PC-3 (cell line): ENCODE results near the gene KCNT1. TPM values are rescaled to one million over a fixed set of nuclear protein-coding genes. Genes with fewer than 3 reads are reported as not detected.

ENCODE experiments used
- ATAC-seq: fragments of 200-7000 bp; cut with Tn5 transposase; 2 replicates; pipeline ENCODE4 v1.9.1; 2020; ENCODE audit warnings: mild to moderate bottlenecking, moderate library complexity
- BruUV-seq: library from RNA; stranded (reverse); fragments of 400-500 nt; replicated peaks from 2 replicates; lab custom pipeline; 2021; lab: Mats Ljungman, UMichigan
- CTCF ChIA-PET: fragments of 300-600 bp; sonication (Branson Sonifier 250); formaldehyde crosslinking; loops from one replicate; lab custom pipeline; 2022; ENCODE audit warnings: antibody characterized with exemption; lab: Charles Lee
- POLR2A ChIA-PET: fragments of 300-600 bp; sonication (Branson Sonifier 250); formaldehyde crosslinking; loops from one replicate; lab custom pipeline; 2022; ENCODE audit warnings: antibody characterized with exemption; ENCODE audit not compliant: unreplicated experiment; lab: Charles Lee
- DNase-seq: peaks from one replicate; pipeline ENCODE4 v3.0.0-alpha.2; 2015
- H2AFZ ChIP-seq: fragments of 300-600 bp; sonication (generic); 2 replicates; pipeline ENCODE4 v1.6.0; 2016; ENCODE audit warnings: antibody characterized with exemption, low read length
- H3F3A ChIP-seq: fragments of 300-600 bp; sonication (generic); one replicate; pipeline ENCODE4 v1.6.0; 2017; ENCODE audit warnings: antibody characterized with exemption, low read length, control low read depth, mild to moderate bottlenecking; ENCODE audit not compliant: unreplicated experiment
- H3K27ac ChIP-seq: fragments of 300-600 bp; sonication (generic); 2 replicates; pipeline ENCODE4 v1.5.1; 2016; ENCODE audit warnings: mild to moderate bottlenecking, low read length
- H3K27me3 ChIP-seq: fragments of 300-600 bp; sonication (generic); 2 replicates; pipeline ENCODE4 v1.6.1; 2016; ENCODE audit warnings: low read length, mixed read lengths
- H3K36me3 ChIP-seq: fragments of 300-600 bp; sonication (generic); 2 replicates; pipeline ENCODE4 v1.6.1; 2016; ENCODE audit warnings: low read depth, mixed run types, low read length, mixed read lengths
- H3K4me1 ChIP-seq: fragments of 300-600 bp; sonication (generic); 2 replicates; pipeline ENCODE4 v1.5.1; 2016; ENCODE audit warnings: low read length; ENCODE audit not compliant: insufficient read depth
- H3K4me2 ChIP-seq: fragments of 300-600 bp; sonication (generic); 2 replicates; pipeline ENCODE4 v1.6.0; 2016; ENCODE audit warnings: low read length
- H3K4me3 ChIP-seq: fragments of 300-600 bp; sonication (generic); 2 replicates; pipeline ENCODE4 v1.5.1; 2016; ENCODE audit warnings: mild to moderate bottlenecking, low read length, mixed read lengths
- H3K79me2 ChIP-seq: fragments of 300-600 bp; sonication (generic); 2 replicates; pipeline ENCODE4 v1.6.1; 2017; ENCODE audit warnings: low read length, mixed read lengths
- H3K9ac ChIP-seq: fragments of 300-600 bp; sonication (generic); 2 replicates; pipeline ENCODE4 v1.6.0; 2016; ENCODE audit warnings: mild to moderate bottlenecking, low read length
- H3K9me2 ChIP-seq: fragments of 300-600 bp; sonication (generic); replicated peaks from 2 replicates; pipeline ENCODE4 v1.6.1; 2016; ENCODE audit warnings: mixed run types, low read length, mixed read lengths
- H3K9me3 ChIP-seq: fragments of 300-600 bp; sonication (generic); 2 replicates; pipeline ENCODE4 v1.6.1; 2016; ENCODE audit warnings: low read length, mixed read lengths
- H4K20me1 ChIP-seq: fragments of 300-600 bp; sonication (generic); 2 replicates; pipeline ENCODE4 v1.6.1; 2016; ENCODE audit warnings: low read length, mixed read lengths
- CTCF ChIP-seq: fragments of 300-600 bp; sonication (generic); conservative IDR thresholded peaks from 2 replicates; pipeline ENCODE4 v1.5.1; 2017; ENCODE audit warnings: antibody characterized with exemption, low read depth, mild to moderate bottlenecking, low read length
- EZH2 ChIP-seq: fragments of 300-600 bp; sonication (generic); IDR thresholded peaks from one replicate; pipeline ENCODE4 v1.6.1; 2017; ENCODE audit warnings: antibody characterized with exemption, mild to moderate bottlenecking, low read length; ENCODE audit not compliant: unreplicated experiment
- EZH2phosphoT487 ChIP-seq: fragments of 300-600 bp; sonication (generic); IDR thresholded peaks from 2 replicates; pipeline ENCODE4 v1.6.1; 2018; ENCODE audit warnings: mild to moderate bottlenecking, antibody characterized with exemption, low read length, borderline replicate concordance
- intact Hi-C: fragments of 100-400 bp; cut with micrococcal nuclease; formaldehyde crosslinking; loops from 2 replicates; pipeline ENCODE4 v1.9.0; 2023
- total RNA-seq: library from RNA; depleted of rRNA; stranded (reverse); fragments of >200 nt; gene quantifications from 2 replicates; pipeline ENCODE4 v1.2.3, GENCODE V29; 2014

Gene KCNT1
- total RNA-seq, 1 experiment from 2014 or later, result not detected

GRCh38 chr9:135678236-135679017 is 23.6 kb upstream of the KCNT1 start:
- no peaks in the 10 kb centered on the region for H3F3A ChIP-seq
- ATAC-seq, result no peak
- no peak overlapping the region for H3K4me3 ChIP-seq
- H2AFZ ChIP-seq, result no peak overlapping the region
- no peak overlapping the region for H3K27ac ChIP-seq
- TF ChIP-seq EZH2 (no peak), CTCF (no peak), EZH2phosphoT487 (no peak)
- H4K20me1 ChIP-seq, result no peaks in the 10 kb centered on the region
- no peak overlapping the region for H3K4me2 ChIP-seq
- ChIA-PET POLR2A (no interaction called here), CTCF (no interaction called here)
- no peak overlapping the region for H3K9ac ChIP-seq
- intact Hi-C loops, result no loop called here
- no peaks in the 10 kb centered on the region for H3K9me3 ChIP-seq
- peaks cover 6% of the 10 kb centered on the region for H3K27me3 ChIP-seq
- no peaks in the 10 kb centered on the region for H3K4me1 ChIP-seq
- BruUV-seq, result no TSS peak
- DNase-seq, result no peak
- H3K36me3 ChIP-seq, result no peaks in the 10 kb centered on the region
- H3K9me2 ChIP-seq, result no peaks in the 10 kb centered on the region
- no peaks in the 10 kb centered on the region for H3K79me2 ChIP-seq

- ChIA-PET CTCF (no interaction called here), POLR2A (no interaction called here)
- Histone ChIP-seq H3K27ac (no peak overlapping the region), H3K4me2 (no peak overlapping the region), H2AFZ (no peak overlapping the region), H3K9me3 (no peaks in the 10 kb centered on the region), H3K4me1 (no peaks in the 10 kb centered on the region), H3K27me3 (no peaks in the 10 kb centered on the region), H3K79me2 (no peaks in the 10 kb centered on the region), H3K36me3 (no peaks in the 10 kb centered on the region), H4K20me1 (no peaks in the 10 kb centered on the region), H3F3A (no peaks in the 10 kb centered on the region), H3K9ac (no peak overlapping the region), H3K4me3 (no peak overlapping the region), H3K9me2 (no peaks in the 10 kb centered on the region)
- no peak for TF ChIP-seq EZH2
- no peak for TF ChIP-seq CTCF
- TF ChIP-seq EZH2phosphoT487, result no peak
- intact Hi-C loops, result no loop called here
- BruUV-seq, result no TSS peak
- no peak for ATAC-seq
- no peak for DNase-seq
Measured at GRCh38 chr9:135680056-135680455, 21.9 kb upstream of the KCNT1 start.

GRCh38 chr9:135681161-135681560 is 20.8 kb upstream of the KCNT1 start:
- H3K27me3 ChIP-seq, result no peaks in the 10 kb centered on the region
- H3K9me2 ChIP-seq, result no peaks in the 10 kb centered on the region
- H3K9ac ChIP-seq, result no peak overlapping the region
- ChIA-PET CTCF (no interaction called here), POLR2A (no interaction called here)
- TF ChIP-seq EZH2phosphoT487, result no peak
- TF ChIP-seq EZH2, result no peak
- no peak for TF ChIP-seq CTCF
- no TSS peak for BruUV-seq
- no peak overlapping the region for H3K27ac ChIP-seq
- H3K36me3 ChIP-seq, result no peaks in the 10 kb centered on the region
- no peaks in the 10 kb centered on the region for H3K9me3 ChIP-seq
- no peak overlapping the region for H3K4me3 ChIP-seq
- H2AFZ ChIP-seq, result no peak overlapping the region
- ATAC-seq, result no peak
- H4K20me1 ChIP-seq, result no peaks in the 10 kb centered on the region
- no peaks in the 10 kb centered on the region for H3K79me2 ChIP-seq
- no peaks in the 10 kb centered on the region for H3F3A ChIP-seq
- intact Hi-C loops, result no loop called here
- DNase-seq, result no peak
- no peaks in the 10 kb centered on the region for H3K4me1 ChIP-seq
- no peak overlapping the region for H3K4me2 ChIP-seq
